COLO668 (cell line): ENCODE data around the gene ZBTB42.

ENCODE experiments used
- DNase-seq: peaks from one replicate; lab custom pipeline; 2025; ENCODE audit not compliant: unreplicated experiment; lab: John Stamatoyannopoulos, UW

ZBTB42 gene

DNA sequence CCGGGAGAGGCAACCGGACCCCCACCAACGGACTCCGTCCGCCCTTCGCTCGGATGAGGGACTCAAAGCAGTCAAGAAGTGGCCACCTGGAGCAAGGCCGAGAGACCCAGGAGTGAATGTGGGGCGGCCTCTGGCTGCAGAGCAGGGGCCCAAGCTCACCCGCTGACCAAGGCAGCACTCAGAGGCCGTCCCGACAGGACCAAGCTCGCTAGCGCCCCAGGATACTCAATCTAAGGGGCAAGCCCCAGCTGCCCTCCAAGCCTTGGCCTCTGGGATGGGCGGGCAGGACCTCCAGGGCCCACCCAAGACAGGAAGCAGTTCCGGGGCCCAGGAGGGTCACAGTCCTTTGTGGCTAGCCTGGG lies 6.3 kb upstream of the ZBTB42 start:
- peak; percentile 35 for DNase-seq

DNA sequence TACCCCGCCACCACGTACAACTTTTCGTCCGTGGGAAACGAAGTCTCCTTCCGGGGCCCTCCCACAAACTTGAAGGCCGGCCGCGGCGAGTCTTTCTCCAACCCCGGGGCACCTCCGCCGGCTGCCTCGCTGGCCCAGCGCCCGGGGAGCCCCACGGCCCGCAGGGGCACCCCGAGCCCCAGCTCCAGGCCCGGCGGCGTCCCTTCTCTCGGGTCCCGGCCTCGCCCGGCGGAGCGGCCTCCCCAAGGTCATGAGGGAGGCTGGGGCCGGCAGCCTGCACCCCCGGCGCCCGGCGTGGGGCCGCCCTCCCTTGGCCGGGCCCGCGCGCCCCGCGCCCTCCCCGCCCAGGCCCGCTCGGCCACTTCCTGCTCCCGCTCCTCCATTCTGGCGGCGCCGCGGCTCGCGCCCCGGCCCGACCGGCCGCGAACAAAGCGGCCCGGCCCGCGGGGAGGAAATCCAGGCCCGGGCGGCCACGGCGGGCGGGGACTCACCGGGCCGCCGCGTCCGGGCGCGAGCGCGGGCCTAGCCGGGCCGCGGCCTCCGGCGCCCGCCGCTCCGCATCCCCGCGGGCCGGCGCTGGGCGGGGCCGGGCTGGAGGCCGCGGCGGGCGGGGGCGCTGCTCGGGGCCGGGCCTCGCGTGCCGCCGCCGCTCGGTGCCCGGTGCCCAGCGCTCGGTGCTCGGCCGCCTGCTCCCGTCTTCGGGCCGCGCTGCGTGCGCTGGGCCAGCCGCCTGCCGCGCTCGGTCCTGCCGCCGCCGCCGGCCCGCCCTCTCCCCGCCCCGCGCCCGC lies 5.7 kb upstream of the ZBTB42 start, which contains the start of gene AKT1:
TSS of gene AKT1 (minus strand) at position 756 of the 788 bp plus-strand sequence. CDS start 3,105 bp downstream, outside the sequence.
- DNase-seq, result peak; percentile 71

DNA sequence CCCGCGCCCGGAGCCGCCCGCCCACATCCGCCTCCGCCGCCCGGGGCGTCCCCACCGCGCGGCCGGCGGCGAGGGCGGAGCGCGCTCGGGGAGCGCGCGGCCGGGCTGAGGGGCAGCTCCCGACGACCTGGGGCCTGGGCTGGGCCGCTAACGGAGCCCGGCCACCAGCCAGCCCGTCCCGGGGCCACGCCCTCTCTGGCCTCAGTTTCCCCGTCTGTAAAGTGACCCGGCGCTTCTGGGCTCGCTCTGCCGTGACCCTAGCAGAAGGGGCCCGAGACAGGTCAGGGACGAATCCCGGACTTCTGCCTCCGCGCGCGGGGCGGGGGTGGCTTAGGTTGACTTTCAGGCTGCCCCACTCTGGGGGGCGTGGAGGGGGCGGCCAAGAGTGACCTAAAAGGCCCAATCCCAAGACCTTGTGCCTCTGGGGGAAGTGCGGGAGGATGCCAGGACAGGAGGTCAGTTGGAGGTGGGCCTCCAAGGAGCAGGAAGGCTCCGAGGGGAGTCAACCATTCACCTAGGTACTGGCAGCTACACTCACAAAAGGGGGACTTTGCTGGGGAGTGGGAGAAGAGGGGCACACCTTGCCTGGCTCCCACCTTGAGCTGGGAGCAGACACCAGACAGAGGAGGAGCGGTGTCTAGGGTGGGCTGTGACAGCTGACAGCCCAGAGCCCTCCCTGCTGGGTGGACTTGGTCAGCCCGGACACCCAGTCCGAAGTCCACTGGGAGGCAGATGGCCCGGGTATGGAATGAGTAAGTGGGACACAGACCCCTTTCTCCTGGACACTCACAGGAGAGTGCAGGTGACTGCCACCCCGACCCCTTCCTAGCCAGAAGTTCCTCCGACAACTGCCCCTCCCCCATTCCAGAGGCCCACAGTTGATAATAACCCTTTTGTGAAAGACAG lies 4.9 kb upstream of the ZBTB42 start:
- peak; percentile 87 for DNase-seq

- DNase-seq, result no peak
Measured at GRCh38 chr14:104796687-104797081, 4.2 kb upstream of the ZBTB42 start.

DNA sequence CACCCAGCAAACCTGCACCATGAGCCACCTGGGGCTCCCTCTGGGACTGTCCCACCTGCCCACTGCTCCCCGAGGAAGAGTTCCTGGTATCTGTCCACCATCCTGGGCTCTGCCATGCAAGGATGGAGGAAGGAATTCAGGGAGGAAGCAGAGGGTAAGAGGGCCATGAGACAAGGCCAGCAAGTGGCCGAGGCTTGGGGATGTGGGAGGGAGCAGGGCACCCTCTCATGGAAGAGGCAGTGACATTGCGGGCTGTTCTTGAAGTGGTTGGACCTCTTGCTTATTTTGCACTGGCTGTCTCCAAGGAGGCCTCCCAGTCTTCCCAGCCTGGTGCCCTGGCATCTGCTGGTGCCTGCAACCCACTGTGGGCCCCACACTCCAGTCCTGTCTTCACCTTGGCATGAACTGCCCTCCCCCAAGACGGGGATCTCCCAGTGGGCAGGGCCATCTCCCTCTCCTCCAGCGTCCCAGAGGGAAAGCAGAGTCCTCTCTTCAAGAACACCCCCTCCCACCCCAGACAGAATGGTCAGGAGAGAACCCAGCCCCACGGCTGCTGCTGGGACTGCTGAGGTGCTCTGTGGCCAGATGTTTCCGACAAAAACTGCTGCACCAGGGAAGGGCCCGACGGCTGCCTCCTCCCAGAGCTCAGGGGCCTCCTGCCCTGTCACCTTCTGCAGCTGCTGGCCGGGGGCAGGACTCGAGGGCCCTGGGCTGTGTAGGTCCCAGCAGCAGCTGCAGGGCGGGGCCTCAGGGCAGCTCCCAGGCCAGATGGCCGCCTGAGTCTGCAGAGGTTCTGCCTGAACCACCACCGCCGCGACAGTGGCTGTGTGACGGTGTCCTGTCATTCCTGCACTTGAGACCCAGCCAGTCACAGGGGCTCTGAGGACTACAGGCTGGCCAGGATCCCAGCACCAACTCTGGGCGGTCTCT lies 3.5 kb upstream of the ZBTB42 start:
- peak; percentile 85 for DNase-seq

GRCh38 chr14:104798300-104799243 lies 2.3 kb upstream of the ZBTB42 start:
- no peak for DNase-seq

DNA sequence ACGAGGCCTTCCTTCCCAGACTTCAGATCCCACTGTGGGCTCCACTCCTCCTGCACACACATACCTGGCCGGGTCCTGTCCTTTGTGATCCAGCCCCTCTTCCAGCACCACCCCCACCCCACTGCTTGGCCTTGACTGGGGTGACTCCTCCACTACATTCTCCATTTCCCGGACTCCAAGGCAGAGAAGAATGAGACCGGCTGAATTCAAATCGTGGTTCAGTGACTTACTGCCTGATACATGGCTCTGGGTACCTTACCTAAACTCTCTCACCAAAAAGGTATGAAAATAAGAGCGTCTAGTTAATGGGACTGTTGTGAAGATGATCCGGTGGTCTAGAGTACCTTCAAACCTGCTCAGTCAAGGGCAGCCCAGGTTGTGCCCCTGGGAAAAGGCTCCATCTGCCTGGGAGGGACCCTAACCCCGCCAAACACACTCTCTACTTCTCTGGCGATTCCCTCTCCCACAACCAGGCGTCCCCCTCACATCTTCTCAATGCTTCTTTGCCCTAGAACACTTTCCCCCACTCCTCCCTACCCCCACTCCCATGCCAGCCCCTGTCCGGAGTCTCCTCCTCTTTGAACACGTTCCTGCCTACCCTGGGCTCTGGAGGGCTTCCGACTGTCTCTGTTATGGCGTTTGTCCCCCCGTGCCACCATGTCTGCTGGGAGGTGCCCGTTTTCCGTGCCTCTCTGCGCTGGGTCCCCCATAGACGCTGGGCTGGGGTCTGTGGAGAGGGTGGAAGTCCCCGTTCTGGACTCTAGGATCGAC lies 1.5 kb upstream of the ZBTB42 start:
- no peak for DNase-seq

GRCh38 chr14:104800015-104800770 lies 708 bp upstream of the ZBTB42 start:
- peak; percentile 81 for DNase-seq

GRCh38 chr14:104801520-104802393 lies 856 bp downstream of the ZBTB42 start:
- no peak for DNase-seq

- no peak for DNase-seq
Measured at GRCh38 chr14:104802394-104803184, 1.7 kb downstream of the ZBTB42 start.

- DNase-seq, result no peak
Measured at GRCh38 chr14:104803280-104803911, 2.5 kb downstream of the ZBTB42 start.

GRCh38 chr14:104803912-104804410 lies 3.1 kb downstream of the ZBTB42 start:
- DNase-seq, result peak; percentile 43

DNA sequence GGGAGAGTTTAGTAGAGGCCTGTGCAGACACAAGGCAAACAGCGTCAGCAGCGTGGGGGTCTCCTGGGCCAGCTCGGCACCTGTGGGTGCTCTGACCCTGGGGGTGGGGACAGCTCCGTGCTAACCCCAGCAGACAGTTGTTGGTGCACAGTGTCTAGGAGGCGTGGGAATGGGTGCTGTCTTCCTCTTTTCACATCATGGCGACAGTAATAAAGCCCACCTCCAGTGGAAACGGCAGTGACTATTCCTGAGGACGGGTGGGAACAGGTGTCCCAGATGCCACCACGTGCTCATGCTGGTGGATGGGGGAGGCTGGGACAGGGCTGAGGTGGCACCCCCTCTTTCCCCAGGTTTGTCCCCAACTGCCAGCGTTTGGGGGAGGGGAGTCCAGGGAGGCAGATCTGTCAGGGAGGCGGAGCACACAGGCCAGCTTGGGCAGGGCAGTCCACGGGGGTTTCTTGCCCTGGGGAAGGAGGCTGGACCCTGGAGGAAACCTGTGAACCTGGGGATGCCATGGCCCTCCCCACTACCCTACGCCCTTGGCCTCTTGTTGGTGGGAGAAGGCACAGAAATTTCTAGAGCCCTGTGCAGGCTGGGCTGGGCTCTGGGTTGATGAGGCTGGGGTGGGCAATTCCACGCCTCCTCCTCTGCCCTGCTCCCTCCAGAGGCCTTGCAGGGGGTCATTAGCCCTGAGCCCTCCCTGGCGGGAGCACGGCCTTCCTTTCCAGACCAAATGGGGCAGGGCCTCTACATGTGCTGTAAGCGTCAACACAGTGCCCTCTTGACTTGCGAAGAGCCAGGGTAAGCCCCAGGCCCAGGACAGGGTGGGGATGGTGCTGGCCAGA lies 3.8 kb downstream of the ZBTB42 start:
- no peak for DNase-seq

GRCh38 chr14:104805326-104805678 lies 4.4 kb downstream of the ZBTB42 start:
- DNase-seq, result peak; percentile 32
